GM18907 (cell line): ENCODE results near the gene ACTG1.

Source experiments
- ATAC-seq: cut with Tn5 transposase; IDR thresholded peaks from one replicate; pipeline ENCODE4 v1.9.1; 2021; ENCODE audit warnings: mild to moderate bottlenecking, moderate library complexity; ENCODE audit not compliant: unreplicated experiment

ACTG1 gene

GRCh38 chr17:81512562-81513371 lies at the start of gene ACTG1:
Gene ACTG1, minus strand, starts transcription at chr17:81512799. Its CDS starts 445 bp downstream, at chr17:81512354.
- peak; percentile 47 for ATAC-seq

GRCh38 chr17:81561494-81561885 lies 48.9 kb upstream of the ACTG1 start:
- ATAC-seq = no peak

- ATAC-seq = no peak
These were observed 46.6 kb upstream of the ACTG1 start for GRCh38 chr17:81558941-81559806.

GRCh38 chr17:81558115-81558468 lies 45.5 kb upstream of the ACTG1 start:
- ATAC-seq = no peak

GRCh38 chr17:81557276-81558114 lies 44.9 kb upstream of the ACTG1 start:
- ATAC-seq = no peak

- ATAC-seq = no peak
These were observed 44.3 kb upstream of the ACTG1 start for GRCh38 chr17:81556863-81557262.

- ATAC-seq = no peak
These were observed 43.6 kb upstream of the ACTG1 start for GRCh38 chr17:81556175-81556691.

- no peak for ATAC-seq
These were observed 41.1 kb upstream of the ACTG1 start for GRCh38 chr17:81553616-81554181.

- peak; percentile 31 for ATAC-seq
These were observed 40.5 kb upstream of the ACTG1 start for GRCh38 chr17:81553018-81553615.

GRCh38 chr17:81552244-81553017 lies 39.8 kb upstream of the ACTG1 start, which contains the start of gene FAAP100:
Gene FAAP100, minus strand, starts transcription at chr17:81552353. Its CDS starts 23 bp downstream, at chr17:81552330.
- ATAC-seq = peak; percentile 55

- ATAC-seq = no peak
These were observed 39.1 kb upstream of the ACTG1 start for GRCh38 chr17:81551458-81552243.

- ATAC-seq = no peak
These were observed 38.3 kb upstream of the ACTG1 start for GRCh38 chr17:81550830-81551457.

- no peak for ATAC-seq
These were observed 37.7 kb upstream of the ACTG1 start for GRCh38 chr17:81550285-81550684.

- no peak for ATAC-seq
These were observed 37.2 kb upstream of the ACTG1 start for GRCh38 chr17:81549826-81550225.

- no peak for ATAC-seq
These were observed 36.5 kb upstream of the ACTG1 start for GRCh38 chr17:81549031-81549557.

GRCh38 chr17:81547614-81547982 lies 35.0 kb upstream of the ACTG1 start:
- no peak for ATAC-seq

GRCh38 chr17:81546906-81547613 lies 34.5 kb upstream of the ACTG1 start:
- ATAC-seq = no peak
